Measurements from ENCODE around the gene CTSE.
A peak's percentile ranks its signal among the peaks of the same experiment; 100 is the strongest.

Gene CTSE

GRCh38 chr1:206049919-206050600 is 26.4 kb upstream of the CTSE start:
- DNase-seq (ENCODE audit: low spot score) = no peak

GRCh38 chr1:206049293-206049692 is 25.6 kb upstream of the CTSE start:
- DNase-seq (ENCODE audit: low spot score) = no peak

GRCh38 chr1:206048582-206048981 is 24.9 kb upstream of the CTSE start:
- DNase-seq (ENCODE audit: low spot score) = peak; percentile 91

GRCh38 chr1:206047271-206047670 is 23.6 kb upstream of the CTSE start:
- DNase-seq (ENCODE audit: low spot score) = no peak

GRCh38 chr1:206041640-206042039 is 17.9 kb upstream of the CTSE start:
- DNase-seq (ENCODE audit: low spot score) = no peak

- no peak for DNase-seq (ENCODE audit: low spot score)
Measured at GRCh38 chr1:206040328-206040727, 16.6 kb upstream of the CTSE start.

GRCh38 chr1:206039046-206039973 is 15.6 kb upstream of the CTSE start:
- DNase-seq (ENCODE audit: low spot score) = no peak

- DNase-seq (ENCODE audit: low spot score) = no peak
Measured at GRCh38 chr1:206037581-206037980, 13.9 kb upstream of the CTSE start.

- no peak for DNase-seq (ENCODE audit: low spot score)
Measured at GRCh38 chr1:206036663-206037455, 13.2 kb upstream of the CTSE start.

- no peak for DNase-seq (ENCODE audit: low spot score)
Measured at GRCh38 chr1:206035027-206035426, 11.3 kb upstream of the CTSE start.

GRCh38 chr1:206032380-206033140 is 8.9 kb upstream of the CTSE start:
- DNase-seq (ENCODE audit: low spot score) = no peak

- DNase-seq (ENCODE audit: low spot score) = peak; percentile 76
Measured at GRCh38 chr1:206030714-206031113, 7.0 kb upstream of the CTSE start.

- DNase-seq (ENCODE audit: low spot score) = no peak
Measured at GRCh38 chr1:206030191-206030590, 6.5 kb upstream of the CTSE start.

GRCh38 chr1:206029484-206029883 is 5.8 kb upstream of the CTSE start:
- no peak for DNase-seq (ENCODE audit: low spot score)

GRCh38 chr1:206025283-206025820 is 1.7 kb upstream of the CTSE start:
- DNase-seq (ENCODE audit: low spot score) = no peak

GRCh38 chr1:206022766-206023165 is 929 bp downstream of the CTSE start:
- no peak for DNase-seq (ENCODE audit: low spot score)

GRCh38 chr1:206021626-206022365 is 1.9 kb downstream of the CTSE start:
- DNase-seq (ENCODE audit: low spot score) = peak; percentile 37

- peak; percentile 29 for DNase-seq (ENCODE audit: low spot score)
Measured at GRCh38 chr1:206021008-206021625, 2.6 kb downstream of the CTSE start.

- no peak for DNase-seq (ENCODE audit: low spot score)
Measured at GRCh38 chr1:206020393-206021007, 3.2 kb downstream of the CTSE start.

GRCh38 chr1:206015071-206015470 is 8.6 kb downstream of the CTSE start:
- no peak for DNase-seq (ENCODE audit: low spot score)
